ENCODE measurements around the gene EDNRA. TPM values are rescaled to one million over a fixed set of nuclear protein-coding genes. Genes with fewer than 3 reads are reported as not detected.

The EDNRA gene
- total RNA-seq, 2 donors from 2014 or later = 10.8 to 22.2 TPM

GRCh38 chr4:147525494-147526271, 44.8 kb downstream of the EDNRA start:
- no peak overlapping the region for H3K4me3 ChIP-seq
- H3K4me1 ChIP-seq (ENCODE audit: control insufficient read depth in 1 of 2, low read depth in 2 of 2) = peaks cover 4 to 19% of the 10 kb centered on the region in 2 donors
- H3K36me3 ChIP-seq = no peaks in the 10 kb centered on the region
- H3K27me3 ChIP-seq (replicated peaks; ENCODE audit: insufficient read depth) = no peaks in the 10 kb centered on the region
- no peak for DNase-seq (ENCODE audit: low spot score)
- H3K27ac ChIP-seq = no peak overlapping the region
- ATAC-seq (ENCODE audit: insufficient number of reproducible peaks, low FRiP score, low read depth) = no peak
- H3K9me3 ChIP-seq = no peaks in the 10 kb centered on the region
- no peak for TF ChIP-seq CTCF (IDR thresholded peaks at IDR 0.05)

- H3K4me1 ChIP-seq (ENCODE audit: control insufficient read depth in 1 of 2, low read depth in 2 of 2) = peaks cover 4 to 19% of the 10 kb centered on the region in 2 donors
- H3K9me3 ChIP-seq = no peaks in the 10 kb centered on the region
- H3K36me3 ChIP-seq = no peaks in the 10 kb centered on the region
- ATAC-seq (ENCODE audit: insufficient number of reproducible peaks, low FRiP score, low read depth) = no peak
- no peak for TF ChIP-seq CTCF (IDR thresholded peaks at IDR 0.05)
- DNase-seq (ENCODE audit: low spot score) = no peak
- no peak overlapping the region for H3K4me3 ChIP-seq
- no peaks in the 10 kb centered on the region for H3K27me3 ChIP-seq (replicated peaks; ENCODE audit: insufficient read depth)
- H3K27ac ChIP-seq = no peak overlapping the region
These were observed 45.4 kb downstream of the EDNRA start for GRCh38 chr4:147526272-147526654.

GRCh38 chr4:147528054-147528453, 47.2 kb downstream of the EDNRA start:
- Histone ChIP-seq H3K9me3 (no peaks in the 10 kb centered on the region), H3K27me3 (replicated peaks; ENCODE audit: insufficient read depth) (no peaks in the 10 kb centered on the region), H3K27ac (no peak overlapping the region), H3K4me1 (ENCODE audit: control insufficient read depth in 1 of 2, low read depth in 2 of 2) (peaks cover 4 to 19% of the 10 kb centered on the region in 2 donors), H3K4me3 (no peak overlapping the region), H3K36me3 (no peaks in the 10 kb centered on the region)
- no peak for TF ChIP-seq CTCF (IDR thresholded peaks at IDR 0.05)
- ATAC-seq (ENCODE audit: insufficient number of reproducible peaks, low FRiP score, low read depth) = no peak
- DNase-seq (ENCODE audit: low spot score) = no peak

GRCh38 chr4:147530134-147530533, 49.2 kb downstream of the EDNRA start:
- H3K4me3 ChIP-seq = no peak overlapping the region
- H3K36me3 ChIP-seq = no peaks in the 10 kb centered on the region
- H3K4me1 ChIP-seq (ENCODE audit: control insufficient read depth in 1 of 2, low read depth in 2 of 2) = peaks cover 0 to 13% of the 10 kb centered on the region in 2 donors
- no peak overlapping the region for H3K27ac ChIP-seq
- no peak for ATAC-seq (ENCODE audit: insufficient number of reproducible peaks, low FRiP score, low read depth)
- no peak for DNase-seq (ENCODE audit: low spot score)
- H3K27me3 ChIP-seq (replicated peaks; ENCODE audit: insufficient read depth) = no peaks in the 10 kb centered on the region
- TF ChIP-seq CTCF (IDR thresholded peaks at IDR 0.05) = no peak
- no peaks in the 10 kb centered on the region for H3K9me3 ChIP-seq

- no peak overlapping the region for H3K27ac ChIP-seq
- DNase-seq (ENCODE audit: low spot score) (no peak), ATAC-seq (ENCODE audit: insufficient number of reproducible peaks, low FRiP score, low read depth) (no peak)
- H3K4me1 ChIP-seq (ENCODE audit: control insufficient read depth in 1 of 2, low read depth in 2 of 2) = peaks cover 0 to 11% of the 10 kb centered on the region in 2 donors
- TF ChIP-seq CTCF (IDR thresholded peaks at IDR 0.05) = no peak
- H3K36me3 ChIP-seq = no peaks in the 10 kb centered on the region
- H3K27me3 ChIP-seq (replicated peaks; ENCODE audit: insufficient read depth) = no peaks in the 10 kb centered on the region
- no peak overlapping the region for H3K4me3 ChIP-seq
- no peaks in the 10 kb centered on the region for H3K9me3 ChIP-seq
These were observed 49.8 kb downstream of the EDNRA start for GRCh38 chr4:147530723-147531122.

Data from thoracic aorta (tissue), 2 donors.